BJ (cell line): ENCODE measurements around the gene RAB6A. TPM values are rescaled to one million over a fixed set of nuclear protein-coding genes. Genes with fewer than 3 reads are reported as not detected.

ENCODE experiments used
- CTCF ChIA-PET: fragments of 350-600 bp; formaldehyde crosslinking; extraction: SDS; loops from one replicate; lab custom pipeline; 2021; ENCODE audit warnings: antibody characterized with exemption, inconsistent platforms; lab: Yijun Ruan, JAX
- POLR2A ChIA-PET: fragments of 300-600 bp; sonication (Branson Sonifier 250); formaldehyde crosslinking; extraction: SDS; loops from one replicate; lab custom pipeline; 2021; ENCODE audit warnings: antibody characterized with exemption; lab: Charles Lee
- DNase-seq: peaks from one replicate; pipeline ENCODE4 v3.0.0-alpha.2; 2011; ENCODE audit warnings: low read depth
- H3K27me3 ChIP-seq: 2 replicates; pipeline ENCODE4 v1.6.0; 2011; ENCODE audit warnings: low read length; ENCODE audit not compliant: control insufficient read depth, insufficient read depth
- H3K36me3 ChIP-seq: 2 replicates; pipeline ENCODE4 v1.5.1; 2011; ENCODE audit warnings: low read length; ENCODE audit not compliant: control insufficient read depth, insufficient read depth
- H3K4me3 ChIP-seq: 2 replicates; pipeline ENCODE4 v1.5.1; 2011; ENCODE audit warnings: low read depth, mild to moderate bottlenecking, control low read depth, low read length
- CTCF ChIP-seq: IDR thresholded peaks from 2 replicates; pipeline ENCODE4 v1.5.1; 2011; ENCODE audit warnings: low read depth, mild to moderate bottlenecking, control low read depth, inconsistent platforms, low read length, moderate library complexity; ENCODE audit not compliant: insufficient read depth
- polyA plus RNA-seq: library from polyadenylated mRNA; depleted of rRNA; stranded (reverse); fragments of >200 nt; gene quantifications from 2 replicates; pipeline ENCODE4 v1.2.3, GENCODE V29; 2011

The RAB6A gene
- polyA plus RNA-seq, 1 experiment: 73.5 TPM

DNA sequence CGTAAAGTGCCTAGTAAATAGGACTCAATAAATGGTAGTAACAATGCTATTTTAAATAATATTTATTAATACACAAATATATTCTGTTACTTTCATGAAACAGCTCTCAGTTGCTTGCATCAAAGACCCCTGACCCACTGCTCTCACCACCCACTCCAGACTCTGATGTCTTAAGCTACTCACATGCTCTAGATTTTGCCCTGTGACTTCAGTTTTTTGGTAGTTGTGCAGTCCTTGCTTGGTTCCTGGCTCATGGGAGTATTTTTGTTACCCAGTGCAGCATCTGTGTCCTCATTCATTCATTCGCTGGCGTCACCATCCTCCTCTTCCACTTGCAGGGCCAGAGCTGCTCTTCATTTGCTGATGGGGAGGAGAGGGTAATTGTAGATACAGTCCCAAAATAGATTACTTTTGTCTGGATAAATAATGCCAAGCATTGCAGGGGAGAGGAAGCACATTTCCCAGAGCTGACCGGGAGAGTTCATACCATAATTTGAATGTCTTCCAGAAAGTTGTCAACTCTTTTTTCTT, 39.5 kb upstream of the RAB6A start:
- CTCF ChIA-PET: no interaction called here

DNA sequence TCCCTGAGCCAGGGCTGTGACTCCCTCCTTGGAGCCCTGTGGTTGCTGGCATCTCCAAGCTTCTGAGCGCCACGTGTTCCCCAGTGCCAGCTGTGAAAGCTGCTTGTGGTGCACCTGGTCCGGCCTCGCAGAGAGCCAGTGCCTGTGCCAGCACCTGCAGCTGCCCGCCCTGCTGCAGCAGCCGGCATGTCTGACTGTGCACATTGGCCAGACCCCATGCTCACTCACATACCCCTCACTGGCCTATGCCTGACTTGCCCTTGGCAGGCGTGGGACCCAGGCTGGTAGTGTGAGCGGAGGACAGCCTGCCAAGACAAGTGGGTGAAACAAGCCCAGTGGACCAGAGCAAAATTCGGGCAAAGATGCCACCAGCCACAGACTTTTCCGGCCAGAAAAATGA, 36.6 kb upstream of the RAB6A start:
- CTCF ChIA-PET: no interaction called here
- H3K36me3 ChIP-seq: 0 out of 2 replicates have a peak, but pooled peaks cover 1% of the 10 kb centered on the region
- TF ChIP-seq CTCF: no peak
- H3K27me3 ChIP-seq: no peaks in the 10 kb centered on the region
- no peak for DNase-seq
- POLR2A ChIA-PET: no interaction called here
- no peak overlapping the region for H3K4me3 ChIP-seq

More for the DNA sequence above, 39.5 kb upstream of the RAB6A start:
- no peak for DNase-seq
- TF ChIP-seq CTCF: no peak
- no peaks in the 10 kb centered on the region for H3K27me3 ChIP-seq
- POLR2A ChIA-PET: no interaction called here
- 0 out of 2 replicates have a peak, but pooled peaks cover 1% of the 10 kb centered on the region for H3K36me3 ChIP-seq
- H3K4me3 ChIP-seq: no peak overlapping the region

DNA sequence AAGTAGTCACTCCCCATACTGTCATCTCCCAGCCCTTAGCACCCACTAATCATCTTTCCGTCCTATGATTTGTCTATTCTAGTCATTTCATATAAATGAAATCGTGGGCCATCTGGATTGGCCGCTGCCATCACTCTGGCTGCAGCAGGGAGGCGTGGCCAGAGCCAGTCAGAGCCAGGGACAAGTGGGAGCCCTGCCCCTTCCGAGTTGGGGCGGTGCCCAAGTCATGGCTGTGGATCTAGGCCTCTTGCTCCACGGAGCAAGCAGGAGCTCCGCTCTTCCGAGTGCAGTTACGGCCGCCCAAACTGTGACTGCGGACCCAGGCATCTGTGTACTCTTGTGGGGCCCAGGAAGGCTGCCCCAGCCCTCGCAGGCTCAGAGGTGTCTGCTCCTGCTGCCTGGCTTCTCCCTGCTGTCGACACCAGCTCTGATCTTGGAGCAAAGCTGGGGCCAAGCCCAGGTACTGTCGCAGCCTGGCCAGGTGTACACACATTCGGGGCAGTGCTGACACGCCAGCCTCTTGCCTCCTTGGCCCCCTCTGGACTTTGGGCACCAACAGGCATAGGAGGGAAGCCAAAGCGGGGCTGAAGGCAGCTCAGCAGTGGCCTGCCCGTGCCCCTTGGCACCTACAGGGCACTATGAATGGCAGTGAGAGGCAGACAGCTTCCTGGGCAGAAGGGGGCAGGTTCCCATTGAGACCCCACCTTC, 35.2 kb upstream of the RAB6A start:
- TF ChIP-seq CTCF: no peak
- Histone ChIP-seq H3K4me3 (no peak overlapping the region), H3K36me3 (0 out of 2 replicates have a peak, but pooled peaks cover 1% of the 10 kb centered on the region), H3K27me3 (no peaks in the 10 kb centered on the region)
- POLR2A ChIA-PET: no interaction called here
- CTCF ChIA-PET: no interaction called here
- no peak for DNase-seq

DNA sequence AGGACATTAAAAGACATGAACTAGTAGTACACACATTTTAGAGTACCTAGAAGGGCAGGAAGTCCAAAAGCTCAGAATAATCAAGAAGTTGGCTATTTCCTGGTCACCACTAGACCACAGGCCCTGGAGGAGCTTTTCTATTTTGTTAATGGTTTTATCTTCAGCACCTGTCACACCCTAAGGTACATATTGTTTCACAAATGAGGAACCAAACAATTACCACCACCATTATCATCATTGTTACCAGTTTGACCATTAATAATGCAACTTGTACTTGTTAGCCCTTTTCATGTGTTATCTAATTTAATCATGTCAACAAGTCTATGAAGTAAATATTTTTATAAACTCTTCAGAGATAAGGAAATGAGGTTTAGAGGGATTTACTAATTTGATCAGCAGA, 31.7 kb upstream of the RAB6A start:
- CTCF ChIA-PET: no interaction called here
- no peak for DNase-seq
- Histone ChIP-seq H3K27me3 (no peaks in the 10 kb centered on the region), H3K36me3 (0 out of 2 replicates have a peak, but pooled peaks cover 1% of the 10 kb centered on the region), H3K4me3 (no peak overlapping the region)
- no peak for TF ChIP-seq CTCF
- POLR2A ChIA-PET: no interaction called here

- Histone ChIP-seq H3K36me3 (no peaks in the 10 kb centered on the region), H3K4me3 (no peak overlapping the region), H3K27me3 (no peaks in the 10 kb centered on the region)
- ChIA-PET POLR2A (no interaction called here), CTCF (no interaction called here)
- no peak for TF ChIP-seq CTCF
- DNase-seq: no peak
Measured at GRCh38 chr11:73789279-73789670, 28.4 kb upstream of the RAB6A start.
